ENCODE results near the gene ANAPC13.

The ANAPC13 gene

GRCh38 chr3:134441321-134441720, 44.5 kb downstream of the ANAPC13 start:
- no peak overlapping the region for H3K4me3 ChIP-seq (ENCODE audit: control insufficient read depth, low read depth, low read length)
- no peak for TF ChIP-seq CTCF (conservative IDR thresholded peaks at IDR 0.05; ENCODE audit: control insufficient read depth, insufficient read depth, low read depth, low read length)
- DNase-seq (ENCODE audit: low read depth): no peak

GRCh38 chr3:134437211-134437752, 48.5 kb downstream of the ANAPC13 start:
- no peak for TF ChIP-seq CTCF (conservative IDR thresholded peaks at IDR 0.05; ENCODE audit: control insufficient read depth, insufficient read depth, low read depth, low read length)
- no peak overlapping the region for H3K4me3 ChIP-seq (ENCODE audit: control insufficient read depth, low read depth, low read length)
- no peak for DNase-seq (ENCODE audit: low read depth)

- DNase-seq (ENCODE audit: low read depth): no peak
- no peak for TF ChIP-seq CTCF (conservative IDR thresholded peaks at IDR 0.05; ENCODE audit: control insufficient read depth, insufficient read depth, low read depth, low read length)
- no peak overlapping the region for H3K4me3 ChIP-seq (ENCODE audit: control insufficient read depth, low read depth, low read length)
Measured at GRCh38 chr3:134432236-134432635, 53.5 kb downstream of the ANAPC13 start.

- DNase-seq (ENCODE audit: low read depth): no peak
- no peak for TF ChIP-seq CTCF (conservative IDR thresholded peaks at IDR 0.05; ENCODE audit: control insufficient read depth, insufficient read depth, low read depth, low read length)
- H3K4me3 ChIP-seq (ENCODE audit: control insufficient read depth, low read depth, low read length): no peak overlapping the region
Measured at GRCh38 chr3:134430950-134431445, 54.8 kb downstream of the ANAPC13 start.

- TF ChIP-seq CTCF (conservative IDR thresholded peaks at IDR 0.05; ENCODE audit: control insufficient read depth, insufficient read depth, low read depth, low read length): no peak
- DNase-seq (ENCODE audit: low read depth): no peak
- no peak overlapping the region for H3K4me3 ChIP-seq (ENCODE audit: control insufficient read depth, low read depth, low read length)
Measured at GRCh38 chr3:134430174-134430573, 55.6 kb downstream of the ANAPC13 start.

GRCh38 chr3:134428401-134428800, 57.4 kb downstream of the ANAPC13 start:
- H3K4me3 ChIP-seq (ENCODE audit: control insufficient read depth, low read depth, low read length): no peak overlapping the region
- peak; percentile 63 for DNase-seq (ENCODE audit: low read depth)
- TF ChIP-seq CTCF (conservative IDR thresholded peaks at IDR 0.05; ENCODE audit: control insufficient read depth, insufficient read depth, low read depth, low read length): no peak
